ENCODE results near the gene XYLT1. TPM values are rescaled to one million over a fixed set of nuclear protein-coding genes. Genes with fewer than 3 reads are reported as not detected.

The XYLT1 gene
- total and polyA plus RNA-seq, 12 donors: 0.29 to 4.0 (median 1.6) TPM

DNA sequence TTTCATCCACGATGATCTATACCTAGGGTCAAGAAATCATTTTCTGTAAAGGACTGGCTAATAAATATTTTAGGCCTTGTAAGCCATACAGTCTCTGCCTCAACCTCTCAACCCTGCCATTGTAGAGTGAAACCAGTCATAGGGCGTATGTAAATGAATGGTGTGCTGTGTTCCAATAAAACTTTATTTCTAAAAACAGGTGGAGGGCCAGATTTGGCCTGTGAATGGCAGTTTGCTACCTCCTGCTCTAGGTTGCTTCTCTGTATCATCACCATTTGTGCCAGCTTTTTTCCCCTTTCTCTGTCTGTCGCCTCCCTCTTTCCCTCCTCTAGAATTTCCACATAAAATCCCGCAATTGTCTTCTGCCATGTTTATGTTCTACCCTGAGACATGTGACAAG is 181.7 kb downstream of the XYLT1 start:
- WGBS, 2 donors: 94 to 96% methylated on average over 4 of the region's 4 CpGs
- H3K4me3 ChIP-seq: no peak overlapping the region
- no peak overlapping the region for H3K27ac ChIP-seq

DNA sequence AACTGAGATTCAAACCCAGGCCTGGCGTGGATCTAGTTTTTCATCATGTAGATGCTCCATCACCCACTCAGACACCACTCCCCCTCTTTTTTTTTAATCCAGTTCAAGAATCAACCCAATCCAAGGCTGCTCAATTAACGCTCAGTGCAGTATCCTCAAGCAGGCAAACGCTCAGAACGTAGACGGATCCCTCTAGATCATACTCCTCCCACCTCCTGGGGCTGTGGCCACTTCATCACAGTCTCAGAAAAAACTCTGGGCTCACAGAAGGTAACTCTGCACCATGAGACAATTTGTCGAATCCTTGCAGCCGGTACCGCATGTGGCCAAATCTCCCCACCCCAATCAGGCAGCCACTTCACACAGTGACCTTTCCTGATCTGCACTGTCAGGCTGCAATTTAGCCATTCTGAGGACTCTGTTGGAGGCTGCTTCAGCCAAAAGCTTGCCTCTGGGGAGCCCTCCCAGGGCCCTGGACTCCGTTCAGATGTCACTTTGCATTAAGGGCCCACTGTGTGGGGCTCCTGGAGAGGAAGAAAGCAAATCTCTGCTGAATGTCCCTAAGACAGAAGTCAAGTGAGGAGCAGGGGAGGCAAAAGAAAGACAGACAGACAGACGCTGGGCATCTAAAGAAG is 183.5 kb downstream of the XYLT1 start:
- H3K9me3 ChIP-seq: peaks cover 0 to 3% (median 0%) of the 10 kb centered on the region in 11 donors
- ATAC-seq (peak in 3 of 8 donors; percentile 18 to 63 (median 18)), DNase-seq (no peak)
- H3K4me1 ChIP-seq: peaks cover 0 to 6% (median 4%) of the 10 kb centered on the region in 9 donors
- H3K4me3 ChIP-seq: no peak overlapping the region
- WGBS, 2 donors: 64 to 70% methylated on average over 10 of the region's 10 CpGs
- H3K27me3 ChIP-seq: no peaks in the 10 kb centered on the region
- no peaks in the 10 kb centered on the region for H3K36me3 ChIP-seq
- TF ChIP-seq, protein P1, sequence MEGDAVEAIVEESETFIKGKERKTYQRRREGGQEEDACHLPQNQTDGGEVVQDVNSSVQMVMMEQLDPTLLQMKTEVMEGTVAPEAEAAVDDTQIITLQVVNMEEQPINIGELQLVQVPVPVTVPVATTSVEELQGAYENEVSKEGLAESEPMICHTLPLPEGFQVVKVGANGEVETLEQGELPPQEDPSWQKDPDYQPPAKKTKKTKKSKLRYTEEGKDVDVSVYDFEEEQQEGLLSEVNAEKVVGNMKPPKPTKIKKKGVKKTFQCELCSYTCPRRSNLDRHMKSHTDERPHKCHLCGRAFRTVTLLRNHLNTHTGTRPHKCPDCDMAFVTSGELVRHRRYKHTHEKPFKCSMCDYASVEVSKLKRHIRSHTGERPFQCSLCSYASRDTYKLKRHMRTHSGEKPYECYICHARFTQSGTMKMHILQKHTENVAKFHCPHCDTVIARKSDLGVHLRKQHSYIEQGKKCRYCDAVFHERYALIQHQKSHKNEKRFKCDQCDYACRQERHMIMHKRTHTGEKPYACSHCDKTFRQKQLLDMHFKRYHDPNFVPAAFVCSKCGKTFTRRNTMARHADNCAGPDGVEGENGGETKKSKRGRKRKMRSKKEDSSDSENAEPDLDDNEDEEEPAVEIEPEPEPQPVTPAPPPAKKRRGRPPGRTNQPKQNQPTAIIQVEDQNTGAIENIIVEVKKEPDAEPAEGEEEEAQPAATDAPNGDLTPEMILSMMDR (IDR thresholded peaks at IDR 0.05): no peak
- H3K27ac ChIP-seq: no peak overlapping the region
- intact Hi-C loops (cut with DNase I): loop anchor here in 1 of 10 donors (10.0 kb wide), 1 partner anchor 178 kb away; no protein-coding TSS in a partner anchor

More for the DNA sequence above, 181.7 kb downstream of the XYLT1 start:
- intact Hi-C loops (cut with DNase I): loop anchor here in 1 of 10 donors (10.0 kb wide), 1 partner anchor 176 kb away; no protein-coding TSS in a partner anchor
- Histone ChIP-seq H3K36me3 (no peaks in the 10 kb centered on the region), H3K27me3 (no peaks in the 10 kb centered on the region), H3K4me1 (peaks cover 0 to 6% (median 4%) of the 10 kb centered on the region in 9 donors), H3K9me3 (peaks cover 0 to 3% (median 0%) of the 10 kb centered on the region in 11 donors)
- no peak for DNase-seq
- no peak for ATAC-seq
- TF ChIP-seq, protein P1 (IDR thresholded peaks at IDR 0.05): no peak

DNA sequence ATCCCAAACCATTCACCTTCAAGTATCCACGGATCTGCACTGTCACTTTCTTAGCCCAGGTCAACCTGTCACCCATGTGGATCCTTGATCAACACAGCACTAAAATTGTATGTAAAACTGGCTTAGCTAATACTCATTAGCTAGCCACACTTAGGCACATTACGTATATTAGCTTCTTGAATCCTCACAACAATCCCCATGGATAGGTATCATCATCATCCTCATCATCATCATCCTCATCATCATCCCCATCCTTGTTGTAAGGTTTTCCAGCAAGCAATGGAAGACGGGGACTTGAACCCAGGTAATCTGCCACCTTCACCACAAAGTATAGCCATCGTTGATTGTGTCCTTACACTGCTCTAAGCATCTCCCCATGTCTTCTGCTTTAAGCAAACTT is 184.3 kb downstream of the XYLT1 start:
- intact Hi-C loops (cut with DNase I): loop anchor here in 1 of 10 donors (10.0 kb wide), 1 partner anchor 178 kb away; no protein-coding TSS in a partner anchor
- ATAC-seq (no peak), DNase-seq (no peak)
- peaks cover 0 to 6% (median 4%) of the 10 kb centered on the region in 9 donors for H3K4me1 ChIP-seq
- whole genome bisulfite sequencing, 2 donors: 91 to 93% methylated on average over 4 of the region's 4 CpGs
- H3K27me3 ChIP-seq: peaks cover 0 to 3% (median 0%) of the 10 kb centered on the region in 7 donors
- no peaks in the 10 kb centered on the region for H3K36me3 ChIP-seq
- H3K9me3 ChIP-seq: peaks cover 0 to 3% (median 0%) of the 10 kb centered on the region in 11 donors
- no peak overlapping the region for H3K4me3 ChIP-seq
- TF ChIP-seq, protein P1 (IDR thresholded peaks at IDR 0.05): no peak
- no peak overlapping the region for H3K27ac ChIP-seq

DNA sequence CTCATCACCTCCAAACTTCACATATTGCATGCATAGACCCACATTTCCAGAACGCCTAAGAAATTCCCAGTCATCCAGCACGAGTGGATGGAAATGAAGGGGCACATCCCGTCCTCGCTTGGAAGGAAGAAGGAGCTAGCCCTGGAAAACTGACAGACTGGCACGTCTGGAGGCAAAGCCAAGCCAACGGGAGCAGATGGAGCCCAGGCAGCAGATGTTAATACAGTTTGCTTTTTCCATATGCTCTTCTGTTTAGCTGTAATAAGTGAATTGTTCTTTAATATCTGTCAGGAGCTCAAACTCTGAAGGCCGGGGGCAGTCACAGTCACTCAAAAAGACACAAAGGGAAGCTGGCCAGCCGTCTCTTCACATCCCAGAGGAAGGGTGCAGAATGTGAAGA is 187.7 kb downstream of the XYLT1 start:
- DNase-seq (no peak), ATAC-seq (no peak)
- Histone ChIP-seq H3K4me3 (no peak overlapping the region), H3K27ac (no peak overlapping the region), H3K9me3 (no peaks in the 10 kb centered on the region), H3K27me3 (peaks cover 0 to 11% (median 0%) of the 10 kb centered on the region in 7 donors), H3K4me1 (peaks cover 0 to 6% (median 0%) of the 10 kb centered on the region in 9 donors), H3K36me3 (no peaks in the 10 kb centered on the region)
- intact Hi-C loops (cut with DNase I): loop anchor here in 1 of 10 donors (10.0 kb wide), 1 partner anchor 182 kb away; no protein-coding TSS in a partner anchor
- TF ChIP-seq, protein P1 (IDR thresholded peaks at IDR 0.05): no peak
- WGBS, 2 donors: 80 to 83% methylated on average over 8 of the region's 8 CpGs

Data from heart right ventricle (tissue), 16 donors.